ENCODE measurements around the gene FBXO38.
"Not testable (repeated sequence)": the region's sequence is repeated elsewhere in the genome, so short reads cannot be mapped to it uniquely, and the experiment has no call there.

The FBXO38 gene

GRCh38 chr5:148467958-148468357, 84.2 kb downstream of the FBXO38 start:
- no peak for DNase-seq (ENCODE audit: low read depth, low spot score)
- H3K4me3 ChIP-seq (ENCODE audit: low read depth, low read length) = no peak overlapping the region
- TF ChIP-seq CTCF (IDR thresholded peaks at IDR 0.05; ENCODE audit: low read depth, low read length) = no peak
- in situ Hi-C loops (cut with HindIII; ENCODE audit: low sequenced_read_pairs) = no loop called here

- H3K4me3 ChIP-seq (ENCODE audit: low read depth, low read length); in situ Hi-C loops (cut with HindIII; ENCODE audit: low sequenced_read_pairs); DNase-seq (ENCODE audit: low read depth, low spot score): not testable (repeated sequence)
Observed at GRCh38 chr5:148468746-148469145, 85.0 kb downstream of the FBXO38 start.

GRCh38 chr5:148469501-148469935, 85.8 kb downstream of the FBXO38 start:
- in situ Hi-C loops (cut with HindIII; ENCODE audit: low sequenced_read_pairs) = no loop called here
- DNase-seq (ENCODE audit: low read depth, low spot score) = peak; percentile 74
- TF ChIP-seq CTCF (IDR thresholded peaks at IDR 0.05; ENCODE audit: low read depth, low read length) = no peak
- H3K4me3 ChIP-seq (ENCODE audit: low read depth, low read length) = no peak overlapping the region

GRCh38 chr5:148471379-148471778, 87.6 kb downstream of the FBXO38 start:
- in situ Hi-C loops (cut with HindIII; ENCODE audit: low sequenced_read_pairs) = no loop called here
- no peak for TF ChIP-seq CTCF (IDR thresholded peaks at IDR 0.05; ENCODE audit: low read depth, low read length)
- DNase-seq (ENCODE audit: low read depth, low spot score) = peak; percentile 55
- no peak overlapping the region for H3K4me3 ChIP-seq (ENCODE audit: low read depth, low read length)

- in situ Hi-C loops (cut with HindIII; ENCODE audit: low sequenced_read_pairs) = no loop called here
- peak; percentile 57 for DNase-seq (ENCODE audit: low read depth, low spot score)
- no peak overlapping the region for H3K4me3 ChIP-seq (ENCODE audit: low read depth, low read length)
- no peak for TF ChIP-seq CTCF (IDR thresholded peaks at IDR 0.05; ENCODE audit: low read depth, low read length)
Observed at GRCh38 chr5:148474025-148474511, 90.3 kb downstream of the FBXO38 start.

- in situ Hi-C loops (cut with HindIII; ENCODE audit: low sequenced_read_pairs) = no loop called here
- H3K4me3 ChIP-seq (ENCODE audit: low read depth, low read length) = no peak overlapping the region
- no peak for DNase-seq (ENCODE audit: low read depth, low spot score)
- TF ChIP-seq CTCF (IDR thresholded peaks at IDR 0.05; ENCODE audit: low read depth, low read length) = no peak
Observed at GRCh38 chr5:148476302-148476701, 92.5 kb downstream of the FBXO38 start.

- TF ChIP-seq CTCF (IDR thresholded peaks at IDR 0.05; ENCODE audit: low read depth, low read length) = no peak
- in situ Hi-C loops (cut with HindIII; ENCODE audit: low sequenced_read_pairs) = no loop called here
- no peak overlapping the region for H3K4me3 ChIP-seq (ENCODE audit: low read depth, low read length)
- DNase-seq (ENCODE audit: low read depth, low spot score) = no peak
Observed at GRCh38 chr5:148477429-148477828, 93.7 kb downstream of the FBXO38 start.
